SK-N-SH (cell line): ENCODE measurements around the gene AMIGO1. TPM values are rescaled to one million over a fixed set of nuclear protein-coding genes. Genes with fewer than 3 reads are reported as not detected.

Experiments used
- CTCF ChIA-PET: fragments of 300-600, 350-600 bp; formaldehyde crosslinking; extraction: SDS; loops from one replicate; lab custom pipeline; 2021; lab: Yijun Ruan, JAX
- POLR2A ChIA-PET: fragments of 350-600 bp; sonication (Branson Sonifier 250); formaldehyde crosslinking; extraction: SDS; loops from one replicate; lab custom pipeline; 2020; ENCODE audit warnings: antibody characterized with exemption, inconsistent platforms; lab: Yijun Ruan, JAX
- DNase-seq: peaks from one replicate; pipeline ENCODE4 v3.0.0; 2012
- H2AFZ ChIP-seq: fragments of 200-600 bp; sonication (generic); 2 replicates; pipeline ENCODE4 v1.8.1; 2016; ENCODE audit warnings: antibody characterized with exemption, mild to moderate bottlenecking, low read depth
- H3F3A ChIP-seq: fragments of 200-600 bp; sonication (generic); replicated peaks from 2 replicates; pipeline ENCODE3; 2016; ENCODE audit warnings: antibody characterized with exemption, mild to moderate bottlenecking; ENCODE audit not compliant: insufficient read depth
- H3K27ac ChIP-seq, 2 experiments: fragments of 200-500 bp in 1 of 2; fragments of 200-600 bp in 1 of 2; sonication (Bioruptor generic) in 1 of 2; sonication (generic), shearing (Covaris generic) in 1 of 2; 2 replicates each; pipeline versions ENCODE4 v1.5.1 to v1.6.1; 2014 to 2016; ENCODE audit warnings: low read depth in 2 of 2, inconsistent platforms in 1 of 2, low read length in 1 of 2, mild to moderate bottlenecking in 1 of 2, mixed read lengths in 1 of 2
- H3K27me3 ChIP-seq: fragments of 200-600 bp; sonication (generic), shearing (Covaris generic); 2 replicates; pipeline ENCODE4 v1.6.1; 2016; ENCODE audit warnings: mixed run types; ENCODE audit not compliant: insufficient read depth
- H3K36me3 ChIP-seq, 2 experiments: fragments of 200-500 bp in 1 of 2; fragments of 200-600 bp in 1 of 2; sonication (Bioruptor generic) in 1 of 2; sonication (generic) in 1 of 2; replicated peaks in 1 of 2; 2 replicates each; pipeline versions ENCODE3 to v1.5.1; 2014 to 2016; ENCODE audit warnings: low read length in 1 of 2, mild to moderate bottlenecking in 1 of 2; ENCODE audit not compliant: insufficient read depth in 2 of 2, control insufficient read depth in 1 of 2
- H3K4me1 ChIP-seq, 2 experiments: fragments of 200-500 bp in 1 of 2; fragments of 200-600 bp in 1 of 2; sonication (Bioruptor generic) in 1 of 2; sonication (generic), shearing (Covaris generic) in 1 of 2; 2 replicates each; pipeline versions ENCODE4 v1.5.1 to v1.6.1; 2014 to 2016; ENCODE audit warnings: low read depth in 1 of 2, low read length in 1 of 2, mixed run types in 1 of 2; ENCODE audit not compliant: insufficient read depth in 2 of 2, control insufficient read depth in 1 of 2
- H3K4me2 ChIP-seq: fragments of 200-600 bp; sonication (generic), shearing (Covaris generic); 2 replicates; pipeline ENCODE4 v1.6.1; 2017; ENCODE audit warnings: mixed run types
- H3K4me3 ChIP-seq, 2 experiments: fragments of 200-500 bp in 1 of 2; fragments of 200-600 bp in 1 of 2; sonication (Bioruptor generic) in 1 of 2; sonication (generic), shearing (Covaris generic) in 1 of 2; 2 replicates each; pipeline versions ENCODE4 v1.5.1 to v1.8.1; 2014 to 2016; ENCODE audit warnings: low read depth in 2 of 2, inconsistent platforms in 1 of 2, low read length in 1 of 2, mild to moderate bottlenecking in 1 of 2, mixed read lengths in 1 of 2, moderate library complexity in 1 of 2
- H3K79me2 ChIP-seq: fragments of 200-600 bp; sonication (generic); 2 replicates; pipeline ENCODE4 v1.8.1; 2017; ENCODE audit warnings: mild to moderate bottlenecking; ENCODE audit not compliant: insufficient read depth
- H3K9ac ChIP-seq: fragments of 200-600 bp; sonication (generic); 2 replicates; pipeline ENCODE4 v1.6.1; 2017; ENCODE audit warnings: mixed run types
- H3K9me2 ChIP-seq: fragments of 200-600 bp; sonication (generic); 2 replicates; pipeline ENCODE4 v1.6.1; 2017; ENCODE audit warnings: mixed run types
- H3K9me3 ChIP-seq: fragments of 200-600 bp; sonication (generic); 2 replicates; pipeline ENCODE4 v1.6.1; 2017; ENCODE audit warnings: mixed run types, mild to moderate bottlenecking, moderate library complexity
- H4K20me1 ChIP-seq: fragments of 200-600 bp; sonication (generic); 2 replicates; pipeline ENCODE4 v1.6.1; 2017; ENCODE audit warnings: mild to moderate bottlenecking, mixed run types; ENCODE audit not compliant: insufficient read depth
- CHD2 ChIP-seq: fragments of 150-350 bp; IDR thresholded peaks from 2 replicates; pipeline ENCODE4 v1.6.1; 2018; ENCODE audit warnings: low read length; ENCODE audit not compliant: partially characterized antibody
- ELF1 ChIP-seq: IDR thresholded peaks from 2 replicates; pipeline ENCODE4 v1.4.0; 2012
- EP300 ChIP-seq, 2 experiments: IDR thresholded peaks; 2 replicates each; pipeline versions ENCODE4 v1.4.0 to v1.6.1; 2012; ENCODE audit warnings: borderline replicate concordance in 1 of 2, low read depth in 1 of 2, low read length in 1 of 2
- FOSL2 ChIP-seq: IDR thresholded peaks from 2 replicates; pipeline ENCODE4 v1.4.0; 2012; ENCODE audit warnings: low read depth, mild to moderate bottlenecking, moderate library complexity, borderline replicate concordance
- FOXM1 ChIP-seq: IDR thresholded peaks from 2 replicates; pipeline ENCODE4 v1.4.0; 2012; ENCODE audit warnings: low read depth, mild to moderate bottlenecking
- GABPA ChIP-seq: IDR thresholded peaks from 2 replicates; pipeline ENCODE4 v1.4.0; 2012; ENCODE audit warnings: low read depth, mild to moderate bottlenecking
- JUND ChIP-seq: IDR thresholded peaks from 2 replicates; pipeline ENCODE4 v1.4.0; 2012
- MEF2A ChIP-seq: IDR thresholded peaks from 2 replicates; pipeline ENCODE4 v1.4.0; 2012; ENCODE audit warnings: low read depth, borderline replicate concordance
- MXI1 ChIP-seq: IDR thresholded peaks from 2 replicates; pipeline ENCODE4 v1.6.1; 2012; ENCODE audit warnings: mild to moderate bottlenecking, low read depth, low read length, improper control_type of control experiment
- NFIC ChIP-seq: IDR thresholded peaks from 2 replicates; pipeline ENCODE4 v1.4.0; 2012; ENCODE audit warnings: borderline replicate concordance
- NRF1 ChIP-seq: IDR thresholded peaks from 2 replicates; pipeline ENCODE4 v1.6.1; 2012; ENCODE audit warnings: low read depth, mild to moderate bottlenecking, low read length
- PBX3 ChIP-seq: IDR thresholded peaks from 2 replicates; pipeline ENCODE4; 2012
- POLR2AphosphoS5 ChIP-seq: IDR thresholded peaks from 2 replicates; pipeline ENCODE4 v1.6.1; 2012; ENCODE audit warnings: low read depth, low read length
- RAD21 ChIP-seq: IDR thresholded peaks from 2 replicates; pipeline ENCODE4 v1.6.1; 2012; ENCODE audit warnings: mild to moderate bottlenecking, low read length
- RCOR1 ChIP-seq: fragments of 150-350 bp; IDR thresholded peaks from 2 replicates; pipeline ENCODE4 v1.6.1; 2017; ENCODE audit warnings: antibody characterized with exemption, low read length
- RXRA ChIP-seq: IDR thresholded peaks from 2 replicates; pipeline ENCODE4 v1.4.0; 2012; ENCODE audit warnings: low read depth, mild to moderate bottlenecking, borderline replicate concordance
- SMC3 ChIP-seq: IDR thresholded peaks from 2 replicates; pipeline ENCODE4 v1.6.1; 2012; ENCODE audit warnings: low read depth, low read length, improper control_type of control experiment
- TAF1 ChIP-seq: IDR thresholded peaks from 2 replicates; pipeline ENCODE4 v1.6.1; 2012; ENCODE audit warnings: low read depth, mild to moderate bottlenecking, low read length, moderate library complexity, borderline replicate concordance
- TCF12 ChIP-seq: IDR thresholded peaks from 2 replicates; pipeline ENCODE4 v1.4.0; 2012
- YY1 ChIP-seq: IDR thresholded peaks from 2 replicates; pipeline ENCODE4 v1.4.0; 2012; ENCODE audit warnings: low read depth, mild to moderate bottlenecking
- WGBS: methylation state at CpG from one replicate; pipeline ENCODE4 v1.1.6; 2017; ENCODE audit warnings: low lambda C conversion rate; 5-methylcytosine and 5-hydroxymethylcytosine counted together
- polyA plus RNA-seq, 3 experiments: library from polyadenylated mRNA; depleted of rRNA; stranded (reverse); fragments of >200 nt; gene quantifications; 2 replicates each; pipeline ENCODE4 v1.2.3, GENCODE V29; 2012
- TF ChIP-seq, protein P1 (sequence below): fragments of 200-600 bp; sonication (generic); IDR thresholded peaks from 2 replicates; pipeline ENCODE4 v1.6.1; 2017; ENCODE audit warnings: antibody characterized with exemption, mild to moderate bottlenecking, moderate library complexity
- TF ChIP-seq, protein P2 (sequence below): fragments of 150-350 bp; IDR thresholded peaks from 2 replicates; pipeline ENCODE4 v1.6.1; 2017; ENCODE audit warnings: antibody characterized with exemption, low read length, low read depth, borderline replicate concordance
- TF ChIP-seq, protein P3 (sequence below): fragments of 150-350 bp; IDR thresholded peaks from 2 replicates; pipeline ENCODE4 v1.6.1; 2016; ENCODE audit warnings: mild to moderate bottlenecking, low read depth, low read length
- TF ChIP-seq, protein P4 (sequence below): IDR thresholded peaks from 2 replicates; pipeline ENCODE4 v1.4.0; 2012; ENCODE audit warnings: low read depth, borderline replicate concordance
- TF ChIP-seq, protein P5 (sequence below): IDR thresholded peaks from 2 replicates; pipeline ENCODE4 v1.4.0; 2012; ENCODE audit warnings: low read depth, borderline replicate concordance

The AMIGO1 gene
- polyA plus RNA-seq, 1 of the 3 experiments (the other 2 are of a cell fraction), result 0.95 TPM

DNA sequence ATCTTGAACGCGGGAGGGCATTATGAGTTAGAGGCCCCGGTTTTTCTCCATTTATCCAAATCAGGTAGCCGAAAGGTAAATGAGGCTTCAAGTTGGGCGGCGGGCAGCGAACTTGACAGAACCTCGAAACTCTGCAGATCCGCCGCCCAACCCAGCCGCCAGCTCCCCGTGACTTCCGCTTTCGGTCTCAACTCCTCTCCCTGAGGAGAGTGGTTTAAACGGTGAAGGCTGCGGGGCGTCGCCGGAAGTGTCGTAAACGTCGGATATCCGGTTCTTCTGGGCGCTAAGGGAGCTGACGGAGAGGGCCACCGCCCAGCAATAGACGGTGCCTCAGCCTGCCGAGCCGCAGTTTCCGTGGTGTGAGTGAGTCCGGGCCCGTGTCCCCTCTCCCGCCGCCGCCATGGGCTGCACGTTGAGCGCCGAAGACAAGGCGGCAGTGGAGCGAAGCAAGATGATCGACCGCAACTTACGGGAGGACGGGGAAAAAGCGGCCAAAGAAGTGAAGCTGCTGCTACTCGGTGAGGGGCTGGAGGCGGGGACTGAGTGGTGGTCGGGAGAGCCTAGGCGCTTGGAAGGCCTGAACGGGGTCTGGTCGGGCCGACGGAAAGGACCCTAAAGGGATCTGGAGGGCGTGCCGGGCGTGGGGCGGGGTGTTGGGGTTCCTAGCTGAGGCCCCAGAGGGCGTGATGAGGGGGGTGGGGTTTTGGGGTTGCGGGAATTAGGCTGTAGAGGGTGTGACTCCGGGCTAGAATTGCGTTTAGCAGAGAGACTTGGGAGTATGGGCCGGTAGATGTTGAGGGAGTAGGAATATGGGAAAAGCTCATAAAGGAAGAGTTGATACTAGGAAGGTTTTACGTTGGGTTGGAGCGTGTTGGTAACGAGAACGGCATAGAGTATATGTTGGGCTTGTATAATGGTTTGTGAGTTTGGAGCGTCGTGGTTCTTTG is 39.1 kb upstream of the AMIGO1 start, which contains the start of gene GNAI3:
Gene GNAI3, plus strand, starts transcription at position 295 of the 947 bp plus-strand sequence. Its CDS starts 106 bp downstream, at position 401.
- POLR2A ChIA-PET, result interaction anchor here (0.6 to 2.7 kb wide), 22 partner anchors 12 to 665 kb away, joined by 3 to 44 read pairs (median 4); partner anchors contain the start of genes AHCYL1, AMPD2, GNAT2 and GSTM4
- peaks cover 46% of the 10 kb centered on the region for H4K20me1 ChIP-seq
- H3K9me3 ChIP-seq, result no peaks in the 10 kb centered on the region
- H3K27ac ChIP-seq, result peak within 1 kb of the TSS; percentile 88 to 93
- no peaks in the 10 kb centered on the region for H3K9me2 ChIP-seq
- peaks cover 66% of the 10 kb centered on the region for H3K79me2 ChIP-seq
- H3F3A ChIP-seq, result peaks cover 4% of the 10 kb centered on the region
- peak within 1 kb of the TSS; percentile 80 to 88 for H3K4me3 ChIP-seq
- H3K4me2 ChIP-seq, result peak within 1 kb of the TSS; percentile 80
- peaks cover 3 to 20% of the 10 kb centered on the region in 2 experiments; a peak in 3 of 4 replicates for H3K4me1 ChIP-seq
- CTCF ChIA-PET, result interaction anchor here (0.6 to 4.7 kb wide), 28 partner anchors 13 to 912 kb away, joined by 3 to 60 read pairs (median 4); partner anchors contain the start of genes AHCYL1, ATXN7L2 and CYB561D1
- H2AFZ ChIP-seq, result peak within 1 kb of the TSS; percentile 89
- no peaks in the 10 kb centered on the region for H3K27me3 ChIP-seq
- peaks cover 0 to 3% of the 10 kb centered on the region in 2 experiments for H3K36me3 ChIP-seq
- WGBS, result 1% methylated on average over 51 of the region's 68 CpGs
- peak within 1 kb of the TSS; percentile 93 for H3K9ac ChIP-seq
- peak; percentile 90 for DNase-seq
- TF ChIP-seq TAF1 (peak; percentile 96), RCOR1 (no peak), FOXM1 (no peak), MXI1 (peak; percentile 91), RXRA (no peak), TCF12 (no peak), GABPA (peak; percentile 93), MEF2A (no peak), ELF1 (peak; percentile 87), FOSL2 (no peak), NRF1 (no peak), RAD21 (no peak; the same call in 1 of the 2 replicates), JUND (no peak), SMC3 (peak; percentile 24; the same call in 1 of the 2 replicates), CHD2 (no peak), EP300 (IDR thresholded peaks at IDR 0.05; ENCODE audit: borderline replicate concordance in 1 of 2, low read depth in 1 of 2, low read length in 1 of 2) (peak in 1 of 2 experiments; percentile 33; a peak in 1 of 4 replicates), YY1 (peak; percentile 54; the same call in 1 of the 2 replicates), PBX3 (no peak), POLR2AphosphoS5 (peak; percentile 98), NFIC (no peak)
- TF ChIP-seq, protein P1, sequence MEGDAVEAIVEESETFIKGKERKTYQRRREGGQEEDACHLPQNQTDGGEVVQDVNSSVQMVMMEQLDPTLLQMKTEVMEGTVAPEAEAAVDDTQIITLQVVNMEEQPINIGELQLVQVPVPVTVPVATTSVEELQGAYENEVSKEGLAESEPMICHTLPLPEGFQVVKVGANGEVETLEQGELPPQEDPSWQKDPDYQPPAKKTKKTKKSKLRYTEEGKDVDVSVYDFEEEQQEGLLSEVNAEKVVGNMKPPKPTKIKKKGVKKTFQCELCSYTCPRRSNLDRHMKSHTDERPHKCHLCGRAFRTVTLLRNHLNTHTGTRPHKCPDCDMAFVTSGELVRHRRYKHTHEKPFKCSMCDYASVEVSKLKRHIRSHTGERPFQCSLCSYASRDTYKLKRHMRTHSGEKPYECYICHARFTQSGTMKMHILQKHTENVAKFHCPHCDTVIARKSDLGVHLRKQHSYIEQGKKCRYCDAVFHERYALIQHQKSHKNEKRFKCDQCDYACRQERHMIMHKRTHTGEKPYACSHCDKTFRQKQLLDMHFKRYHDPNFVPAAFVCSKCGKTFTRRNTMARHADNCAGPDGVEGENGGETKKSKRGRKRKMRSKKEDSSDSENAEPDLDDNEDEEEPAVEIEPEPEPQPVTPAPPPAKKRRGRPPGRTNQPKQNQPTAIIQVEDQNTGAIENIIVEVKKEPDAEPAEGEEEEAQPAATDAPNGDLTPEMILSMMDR, result no peak
- TF ChIP-seq, protein P2, sequence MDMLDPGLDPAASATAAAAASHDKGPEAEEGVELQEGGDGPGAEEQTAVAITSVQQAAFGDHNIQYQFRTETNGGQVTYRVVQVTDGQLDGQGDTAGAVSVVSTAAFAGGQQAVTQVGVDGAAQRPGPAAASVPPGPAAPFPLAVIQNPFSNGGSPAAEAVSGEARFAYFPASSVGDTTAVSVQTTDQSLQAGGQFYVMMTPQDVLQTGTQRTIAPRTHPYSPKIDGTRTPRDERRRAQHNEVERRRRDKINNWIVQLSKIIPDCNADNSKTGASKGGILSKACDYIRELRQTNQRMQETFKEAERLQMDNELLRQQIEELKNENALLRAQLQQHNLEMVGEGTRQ, result no peak
- TF ChIP-seq, protein P3, sequence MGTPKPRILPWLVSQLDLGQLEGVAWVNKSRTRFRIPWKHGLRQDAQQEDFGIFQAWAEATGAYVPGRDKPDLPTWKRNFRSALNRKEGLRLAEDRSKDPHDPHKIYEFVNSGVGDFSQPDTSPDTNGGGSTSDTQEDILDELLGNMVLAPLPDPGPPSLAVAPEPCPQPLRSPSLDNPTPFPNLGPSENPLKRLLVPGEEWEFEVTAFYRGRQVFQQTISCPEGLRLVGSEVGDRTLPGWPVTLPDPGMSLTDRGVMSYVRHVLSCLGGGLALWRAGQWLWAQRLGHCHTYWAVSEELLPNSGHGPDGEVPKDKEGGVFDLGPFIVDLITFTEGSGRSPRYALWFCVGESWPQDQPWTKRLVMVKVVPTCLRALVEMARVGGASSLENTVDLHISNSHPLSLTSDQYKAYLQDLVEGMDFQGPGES, result no peak
- TF ChIP-seq, protein P4, sequence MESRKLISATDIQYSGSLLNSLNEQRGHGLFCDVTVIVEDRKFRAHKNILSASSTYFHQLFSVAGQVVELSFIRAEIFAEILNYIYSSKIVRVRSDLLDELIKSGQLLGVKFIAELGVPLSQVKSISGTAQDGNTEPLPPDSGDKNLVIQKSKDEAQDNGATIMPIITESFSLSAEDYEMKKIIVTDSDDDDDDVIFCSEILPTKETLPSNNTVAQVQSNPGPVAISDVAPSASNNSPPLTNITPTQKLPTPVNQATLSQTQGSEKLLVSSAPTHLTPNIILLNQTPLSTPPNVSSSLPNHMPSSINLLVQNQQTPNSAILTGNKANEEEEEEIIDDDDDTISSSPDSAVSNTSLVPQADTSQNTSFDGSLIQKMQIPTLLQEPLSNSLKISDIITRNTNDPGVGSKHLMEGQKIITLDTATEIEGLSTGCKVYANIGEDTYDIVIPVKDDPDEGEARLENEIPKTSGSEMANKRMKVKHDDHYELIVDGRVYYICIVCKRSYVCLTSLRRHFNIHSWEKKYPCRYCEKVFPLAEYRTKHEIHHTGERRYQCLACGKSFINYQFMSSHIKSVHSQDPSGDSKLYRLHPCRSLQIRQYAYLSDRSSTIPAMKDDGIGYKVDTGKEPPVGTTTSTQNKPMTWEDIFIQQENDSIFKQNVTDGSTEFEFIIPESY, result no peak
- TF ChIP-seq, protein P5, sequence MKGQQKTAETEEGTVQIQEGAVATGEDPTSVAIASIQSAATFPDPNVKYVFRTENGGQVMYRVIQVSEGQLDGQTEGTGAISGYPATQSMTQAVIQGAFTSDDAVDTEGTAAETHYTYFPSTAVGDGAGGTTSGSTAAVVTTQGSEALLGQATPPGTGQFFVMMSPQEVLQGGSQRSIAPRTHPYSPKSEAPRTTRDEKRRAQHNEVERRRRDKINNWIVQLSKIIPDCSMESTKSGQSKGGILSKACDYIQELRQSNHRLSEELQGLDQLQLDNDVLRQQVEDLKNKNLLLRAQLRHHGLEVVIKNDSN, result peak; percentile 75
